HCT116 (cell line): ENCODE measurements around the gene SPON1.

Experiments
- CEBPB ChIP-seq: IDR thresholded peaks from 2 replicates; pipeline ENCODE4 v1.6.1; 2012; ENCODE audit warnings: low read depth
- CTCF ChIP-seq, 3 experiments: fragments of 200-600 bp in 1 of 3; sonication (generic) in 1 of 3; IDR thresholded peaks in 2 of 3; conservative IDR thresholded peaks in 1 of 3; 2 replicates each; pipeline ENCODE4 v1.5.1; 2012 to 2017; ENCODE audit warnings: low read depth in 2 of 3, low read length in 2 of 3, antibody characterized with exemption in 1 of 3, borderline replicate concordance in 1 of 3, control low read depth in 1 of 3, mild to moderate bottlenecking in 1 of 3, mixed read lengths in 1 of 3, mixed run types in 1 of 3, moderate library complexity in 1 of 3; ENCODE audit not compliant: insufficient read depth in 1 of 3
- EZH2 ChIP-seq: fragments of 200-600 bp; sonication (generic); IDR thresholded peaks from 2 replicates; pipeline ENCODE4 v1.6.1; 2017; ENCODE audit warnings: antibody characterized with exemption, mixed run types
- EZH2phosphoT487 ChIP-seq: fragments of 200-600 bp; IDR thresholded peaks from 2 replicates; pipeline ENCODE4 v1.6.1; 2018; ENCODE audit warnings: antibody characterized with exemption, borderline replicate concordance
- FOSL1 ChIP-seq: IDR thresholded peaks from 2 replicates; pipeline ENCODE4 v1.6.1; 2012; ENCODE audit warnings: low read depth
- POLR2A ChIP-seq: IDR thresholded peaks from 2 replicates; pipeline ENCODE4 v1.7.0; 2011; ENCODE audit warnings: borderline replicate concordance; ENCODE audit not compliant: insufficient read depth, insufficient read length; ENCODE audit errors: extremely low read depth
- POLR2AphosphoS5 ChIP-seq: IDR thresholded peaks from 2 replicates; pipeline ENCODE4 v1.6.1; 2011; ENCODE audit warnings: mild to moderate bottlenecking, low read depth, low read length, moderate library complexity
- RAD21 ChIP-seq: IDR thresholded peaks from 2 replicates; pipeline ENCODE4 v1.6.1; 2012; ENCODE audit warnings: low read depth, mild to moderate bottlenecking
- REST ChIP-seq: IDR thresholded peaks from 2 replicates; pipeline ENCODE4 v1.6.1; 2012; ENCODE audit warnings: low read depth
- YY1 ChIP-seq: IDR thresholded peaks from 2 replicates; pipeline ENCODE4 v1.6.1; 2011; ENCODE audit warnings: low read length, low read depth, moderate library complexity, mild to moderate bottlenecking; ENCODE audit not compliant: insufficient replicate concordance; ENCODE audit errors: extremely low read depth
- ZNF274 ChIP-seq: fragments of 200-500 bp; sonication (Bioruptor generic); IDR thresholded peaks from 2 replicates; pipeline ENCODE4 v1.6.1; 2014; ENCODE audit warnings: mild to moderate bottlenecking, low read depth, low read length, inconsistent platforms

- TF ChIP-seq CTCF (IDR thresholded peaks at IDR 0.05 in 2 of 3, conservative IDR thresholded peaks at IDR 0.05 in 1 of 3; ENCODE audit: borderline replicate concordance in 1 of 3, insufficient read depth in 1 of 3, low read depth in 2 of 3, low read length in 2 of 3) (no peak), YY1 (no peak), POLR2AphosphoS5 (no peak), CEBPB (no peak), EZH2 (no peak), EZH2phosphoT487 (no peak), FOSL1 (no peak), REST (no peak), RAD21 (no peak), ZNF274 (no peak), POLR2A (no peak)
Observed at GRCh38 chr11:13917904-13918303, 44.6 kb upstream of the SPON1 start.
